ENCODE data around the gene CCDC192.

Gene CCDC192

GRCh38 chr5:127958421-127959011, 255.3 kb downstream of the CCDC192 start:
- H3K4me3 ChIP-seq (ENCODE audit: low read depth, low read length) = no peak overlapping the region
- no peaks in the 10 kb centered on the region; the same call in 1 of the 2 replicates for H3K4me1 ChIP-seq (ENCODE audit: control insufficient read depth, insufficient read depth, low read length)
- H3K27ac ChIP-seq (ENCODE audit: low read depth, low read length) = no peak overlapping the region
- no peaks in the 10 kb centered on the region for H3K36me3 ChIP-seq (ENCODE audit: control insufficient read depth, insufficient read depth, low read length)
- H3K9ac ChIP-seq (ENCODE audit: low read length) = no peak overlapping the region
- H3K27me3 ChIP-seq (ENCODE audit: control insufficient read depth, insufficient read depth, low read length) = no peaks in the 10 kb centered on the region
- no peaks in the 10 kb centered on the region for H3K9me3 ChIP-seq (ENCODE audit: control insufficient read depth, insufficient read depth, low read depth, low read length)

GRCh38 chr5:127959152-127959764, 256.1 kb downstream of the CCDC192 start:
- Histone ChIP-seq H3K27ac (ENCODE audit: low read depth, low read length) (no peak overlapping the region), H3K9me3 (ENCODE audit: control insufficient read depth, insufficient read depth, low read depth, low read length) (no peaks in the 10 kb centered on the region), H3K9ac (ENCODE audit: low read length) (no peak overlapping the region), H3K4me3 (ENCODE audit: low read depth, low read length) (no peak overlapping the region), H3K27me3 (ENCODE audit: control insufficient read depth, insufficient read depth, low read length) (no peaks in the 10 kb centered on the region), H3K36me3 (ENCODE audit: control insufficient read depth, insufficient read depth, low read length) (no peaks in the 10 kb centered on the region), H3K4me1 (ENCODE audit: control insufficient read depth, insufficient read depth, low read length) (no peaks in the 10 kb centered on the region; the same call in 1 of the 2 replicates)

- Histone ChIP-seq H3K4me1 (ENCODE audit: control insufficient read depth, insufficient read depth, low read length) (no peaks in the 10 kb centered on the region; the same call in 1 of the 2 replicates), H3K36me3 (ENCODE audit: control insufficient read depth, insufficient read depth, low read length) (no peaks in the 10 kb centered on the region), H3K27me3 (ENCODE audit: control insufficient read depth, insufficient read depth, low read length) (no peaks in the 10 kb centered on the region), H3K9me3 (ENCODE audit: control insufficient read depth, insufficient read depth, low read depth, low read length) (no peaks in the 10 kb centered on the region), H3K27ac (ENCODE audit: low read depth, low read length) (no peak overlapping the region), H3K9ac (ENCODE audit: low read length) (no peak overlapping the region), H3K4me3 (ENCODE audit: low read depth, low read length) (no peak overlapping the region)
Measured at GRCh38 chr5:127960270-127960691, 257.1 kb downstream of the CCDC192 start.

GRCh38 chr5:127961006-127961762, 258.0 kb downstream of the CCDC192 start:
- Histone ChIP-seq H3K4me1 (ENCODE audit: control insufficient read depth, insufficient read depth, low read length) (no peaks in the 10 kb centered on the region; the same call in 1 of the 2 replicates), H3K36me3 (ENCODE audit: control insufficient read depth, insufficient read depth, low read length) (no peaks in the 10 kb centered on the region), H3K27me3 (ENCODE audit: control insufficient read depth, insufficient read depth, low read length) (no peaks in the 10 kb centered on the region), H3K27ac (ENCODE audit: low read depth, low read length) (no peak overlapping the region), H3K9me3 (ENCODE audit: control insufficient read depth, insufficient read depth, low read depth, low read length) (no peaks in the 10 kb centered on the region), H3K9ac (ENCODE audit: low read length) (no peak overlapping the region), H3K4me3 (ENCODE audit: low read depth, low read length) (no peak overlapping the region)

- no peak overlapping the region for H3K27ac ChIP-seq (ENCODE audit: low read depth, low read length)
- H3K4me3 ChIP-seq (ENCODE audit: low read depth, low read length) = no peak overlapping the region
- no peaks in the 10 kb centered on the region for H3K27me3 ChIP-seq (ENCODE audit: control insufficient read depth, insufficient read depth, low read length)
- no peak overlapping the region for H3K9ac ChIP-seq (ENCODE audit: low read length)
- no peaks in the 10 kb centered on the region for H3K9me3 ChIP-seq (ENCODE audit: control insufficient read depth, insufficient read depth, low read depth, low read length)
- H3K4me1 ChIP-seq (ENCODE audit: control insufficient read depth, insufficient read depth, low read length) = no peaks in the 10 kb centered on the region; the same call in 1 of the 2 replicates
- H3K36me3 ChIP-seq (ENCODE audit: control insufficient read depth, insufficient read depth, low read length) = no peaks in the 10 kb centered on the region
Measured at GRCh38 chr5:127961763-127962145, 258.6 kb downstream of the CCDC192 start.

DNA sequence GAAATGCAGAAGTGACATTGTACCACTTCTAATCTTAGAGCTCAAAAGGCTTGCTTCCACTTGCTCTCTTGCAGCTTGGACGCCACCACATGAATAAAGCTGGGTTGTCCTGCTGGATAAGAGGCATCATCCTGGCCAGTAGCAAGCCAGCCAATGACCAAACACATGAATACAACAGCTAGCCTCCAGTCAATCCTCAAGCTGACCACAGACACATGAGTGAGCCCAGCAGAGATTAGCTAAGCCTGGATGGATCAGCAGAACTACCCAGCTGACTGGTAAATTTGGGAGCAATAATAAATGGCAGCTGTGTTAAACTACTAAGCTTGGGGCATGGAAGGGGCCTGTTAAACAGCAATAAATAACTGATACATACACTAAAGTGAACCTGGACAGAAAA, 259.3 kb downstream of the CCDC192 start:
- Histone ChIP-seq H3K9ac (ENCODE audit: low read length) (no peak overlapping the region), H3K36me3 (ENCODE audit: control insufficient read depth, insufficient read depth, low read length) (no peaks in the 10 kb centered on the region), H3K9me3 (ENCODE audit: control insufficient read depth, insufficient read depth, low read depth, low read length) (no peaks in the 10 kb centered on the region), H3K4me3 (ENCODE audit: low read depth, low read length) (no peak overlapping the region), H3K27ac (ENCODE audit: low read depth, low read length) (no peak overlapping the region), H3K4me1 (ENCODE audit: control insufficient read depth, insufficient read depth, low read length) (no peaks in the 10 kb centered on the region; the same call in 1 of the 2 replicates), H3K27me3 (ENCODE audit: control insufficient read depth, insufficient read depth, low read length) (no peaks in the 10 kb centered on the region)

DNA sequence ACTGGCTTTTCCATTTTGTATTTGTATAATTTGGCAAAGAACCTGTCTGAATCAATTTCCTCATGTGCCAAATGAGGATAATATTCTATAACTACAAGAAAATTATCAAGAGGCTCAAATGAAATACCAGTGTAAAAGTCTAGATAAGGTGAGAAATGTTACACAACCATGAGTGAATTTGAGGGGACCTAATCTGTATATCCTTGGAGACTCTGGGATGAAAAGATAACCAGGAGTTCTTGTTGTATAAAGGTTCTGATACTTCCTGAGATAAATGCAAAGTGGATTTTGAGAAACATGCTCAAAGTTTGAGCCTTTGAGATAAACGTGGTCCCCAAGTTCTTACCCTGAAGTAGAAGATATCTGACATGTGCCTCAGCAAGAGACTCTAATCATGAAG, 260.0 kb downstream of the CCDC192 start:
- Histone ChIP-seq H3K27ac (ENCODE audit: low read depth, low read length) (no peak overlapping the region), H3K4me3 (ENCODE audit: low read depth, low read length) (no peak overlapping the region), H3K36me3 (ENCODE audit: control insufficient read depth, insufficient read depth, low read length) (no peaks in the 10 kb centered on the region), H3K9me3 (ENCODE audit: control insufficient read depth, insufficient read depth, low read depth, low read length) (no peaks in the 10 kb centered on the region), H3K27me3 (ENCODE audit: control insufficient read depth, insufficient read depth, low read length) (no peaks in the 10 kb centered on the region), H3K9ac (ENCODE audit: low read length) (no peak overlapping the region), H3K4me1 (ENCODE audit: control insufficient read depth, insufficient read depth, low read length) (no peaks in the 10 kb centered on the region)

DNA sequence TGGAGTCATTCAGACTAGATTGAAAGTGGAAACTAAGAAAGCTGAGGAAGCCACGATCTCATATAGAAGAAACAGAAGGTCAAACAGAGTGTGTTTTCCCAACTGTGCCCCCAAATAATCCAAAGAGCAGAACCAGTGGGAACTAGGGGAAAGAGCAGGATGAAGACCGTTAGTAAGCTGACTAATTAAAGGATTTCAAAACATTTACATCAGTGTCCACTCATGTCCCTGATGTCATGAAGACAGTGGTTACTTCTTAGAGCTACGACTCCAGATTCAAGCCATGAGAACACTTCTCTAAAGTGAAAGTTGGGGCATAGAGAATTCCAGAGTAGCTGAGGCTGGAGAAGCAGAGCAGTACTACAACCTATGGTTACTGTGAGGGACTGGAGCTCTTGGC, 260.7 kb downstream of the CCDC192 start:
- Histone ChIP-seq H3K9me3 (ENCODE audit: control insufficient read depth, insufficient read depth, low read depth, low read length) (no peaks in the 10 kb centered on the region), H3K27ac (ENCODE audit: low read depth, low read length) (no peak overlapping the region), H3K4me3 (ENCODE audit: low read depth, low read length) (no peak overlapping the region), H3K4me1 (ENCODE audit: control insufficient read depth, insufficient read depth, low read length) (no peaks in the 10 kb centered on the region), H3K9ac (ENCODE audit: low read length) (no peak overlapping the region), H3K27me3 (ENCODE audit: control insufficient read depth, insufficient read depth, low read length) (no peaks in the 10 kb centered on the region), H3K36me3 (ENCODE audit: control insufficient read depth, insufficient read depth, low read length) (no peaks in the 10 kb centered on the region)

GRCh38 chr5:127967323-127967982, 264.3 kb downstream of the CCDC192 start:
- no peaks in the 10 kb centered on the region for H3K9me3 ChIP-seq (ENCODE audit: control insufficient read depth, insufficient read depth, low read depth, low read length)
- no peak overlapping the region for H3K9ac ChIP-seq (ENCODE audit: low read length)
- H3K4me1 ChIP-seq (ENCODE audit: control insufficient read depth, insufficient read depth, low read length) = no peaks in the 10 kb centered on the region
- no peak overlapping the region for H3K27ac ChIP-seq (ENCODE audit: low read depth, low read length)
- H3K27me3 ChIP-seq (ENCODE audit: control insufficient read depth, insufficient read depth, low read length) = no peaks in the 10 kb centered on the region
- H3K4me3 ChIP-seq (ENCODE audit: low read depth, low read length) = no peak overlapping the region
- no peaks in the 10 kb centered on the region for H3K36me3 ChIP-seq (ENCODE audit: control insufficient read depth, insufficient read depth, low read length)

DNA sequence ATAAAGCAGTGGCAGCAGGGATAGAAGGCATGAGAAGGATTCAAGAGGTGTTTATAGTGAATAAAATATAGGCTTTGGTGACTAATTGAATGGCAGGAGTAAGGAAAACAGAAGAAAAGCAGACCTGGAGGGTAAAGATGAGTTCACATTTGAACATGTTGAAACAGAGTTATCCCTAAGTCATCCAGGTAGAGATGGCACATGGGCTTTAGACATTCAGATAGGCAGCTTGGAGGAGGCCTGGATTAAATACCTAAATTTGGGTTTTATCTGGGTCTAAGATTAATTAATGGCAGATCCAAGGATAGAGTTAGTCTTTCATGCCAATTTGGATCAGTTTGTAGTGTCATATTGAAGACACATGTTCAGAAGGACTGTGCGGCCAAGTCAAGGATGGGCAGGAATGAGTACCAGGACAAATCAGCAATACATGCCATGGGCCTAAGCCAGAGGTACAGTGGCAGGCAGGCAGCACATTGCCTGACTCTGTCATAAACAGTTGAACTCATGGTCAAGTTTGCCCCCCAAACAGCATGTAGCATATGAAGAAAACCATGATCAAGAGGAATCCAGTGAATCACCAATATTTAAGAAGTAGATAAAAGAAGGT, 264.9 kb downstream of the CCDC192 start:
- Histone ChIP-seq H3K4me1 (ENCODE audit: control insufficient read depth, insufficient read depth, low read length) (no peaks in the 10 kb centered on the region), H3K27ac (ENCODE audit: low read depth, low read length) (no peak overlapping the region), H3K36me3 (ENCODE audit: control insufficient read depth, insufficient read depth, low read length) (no peaks in the 10 kb centered on the region), H3K27me3 (ENCODE audit: control insufficient read depth, insufficient read depth, low read length) (no peaks in the 10 kb centered on the region), H3K9ac (ENCODE audit: low read length) (no peak overlapping the region), H3K4me3 (ENCODE audit: low read depth, low read length) (no peak overlapping the region), H3K9me3 (ENCODE audit: control insufficient read depth, insufficient read depth, low read depth, low read length) (no peaks in the 10 kb centered on the region)

All from HUES6 (cell line).